GM20431 (cell line): ENCODE measurements around the gene LCP1.

ENCODE experiments used
- in situ Hi-C: fragments of 300-500 bp; cut with MseI, MboI; formaldehyde crosslinking; loops from one replicate; pipeline ENCODE4 v1.15.0; 2020; ENCODE audit warnings: low sequenced_read_pairs; ENCODE audit not compliant: unreplicated experiment

LCP1 gene

GRCh38 chr13:46109451-46109850 is 72.5 kb downstream of the LCP1 start:
- in situ Hi-C loops, result no loop called here

- in situ Hi-C loops, result no loop called here
Observed at GRCh38 chr13:46106839-46107371, 75.1 kb downstream of the LCP1 start.

GRCh38 chr13:46104868-46105267 is 77.1 kb downstream of the LCP1 start, which contains the start of gene CPB2:
TSS of gene CPB2 (minus strand) at chr13:46105033. CDS start at chr13:46105009, 24 bp downstream.
- in situ Hi-C loops, result no loop called here

GRCh38 chr13:46103037-46103436 is 78.9 kb downstream of the LCP1 start:
- in situ Hi-C loops, result no loop called here

GRCh38 chr13:46102255-46102605 is 79.7 kb downstream of the LCP1 start:
- in situ Hi-C loops, result no loop called here

- in situ Hi-C loops, result no loop called here
Observed at GRCh38 chr13:46101484-46102254, 80.3 kb downstream of the LCP1 start.

GRCh38 chr13:46101002-46101401 is 81.0 kb downstream of the LCP1 start:
- in situ Hi-C loops, result no loop called here

GRCh38 chr13:46100191-46100815 is 81.7 kb downstream of the LCP1 start:
- in situ Hi-C loops, result no loop called here

GRCh38 chr13:46097663-46098062 is 84.3 kb downstream of the LCP1 start:
- in situ Hi-C loops, result no loop called here

GRCh38 chr13:46097015-46097414 is 85.0 kb downstream of the LCP1 start:
- in situ Hi-C loops, result no loop called here

- in situ Hi-C loops, result no loop called here
Observed at GRCh38 chr13:46094478-46094877, 87.5 kb downstream of the LCP1 start.

GRCh38 chr13:46088821-46089562 is 93.0 kb downstream of the LCP1 start:
- in situ Hi-C loops, result no loop called here

GRCh38 chr13:46087481-46087880 is 94.5 kb downstream of the LCP1 start:
- in situ Hi-C loops, result no loop called here

GRCh38 chr13:46086985-46087384 is 95.0 kb downstream of the LCP1 start:
- in situ Hi-C loops, result no loop called here

- in situ Hi-C loops, result no loop called here
Observed at GRCh38 chr13:46086421-46086922, 95.5 kb downstream of the LCP1 start.

GRCh38 chr13:46085737-46086136 is 96.2 kb downstream of the LCP1 start:
- in situ Hi-C loops, result no loop called here

GRCh38 chr13:46082324-46082723 is 99.7 kb downstream of the LCP1 start:
- in situ Hi-C loops, result no loop called here

GRCh38 chr13:46079770-46080169 is 102.2 kb downstream of the LCP1 start:
- in situ Hi-C loops, result no loop called here

GRCh38 chr13:46077265-46077664 is 104.7 kb downstream of the LCP1 start:
- in situ Hi-C loops, result no loop called here

- in situ Hi-C loops, result no loop called here
Observed at GRCh38 chr13:46076827-46077226, 105.2 kb downstream of the LCP1 start.
